ENCODE results near the gene KIF25.

DNA sequence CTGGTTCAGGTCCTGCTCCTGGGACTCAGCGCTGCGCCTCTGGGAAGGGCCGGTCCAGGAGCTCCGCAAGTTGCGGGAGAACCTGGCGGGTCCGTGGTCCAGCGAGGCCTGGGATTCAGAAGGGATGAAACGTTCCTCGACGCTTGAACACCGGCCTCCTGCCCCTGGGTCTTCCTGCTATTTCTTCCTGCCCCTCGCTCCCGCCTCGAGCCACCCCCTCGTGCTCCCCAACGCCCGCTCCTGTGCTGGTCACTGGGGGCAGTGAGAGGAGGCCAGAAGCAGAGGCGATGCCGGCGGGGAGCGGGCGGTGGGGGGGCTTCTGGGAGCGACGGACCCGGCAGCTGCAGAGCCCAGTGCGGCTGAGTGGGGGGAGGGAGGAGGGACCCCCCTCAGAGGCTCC lies 20.8 kb upstream of the KIF25 start:
- no peak for TF ChIP-seq POLR2AphosphoS5 (IDR thresholded peaks at IDR 0.05)
- TF ChIP-seq, protein P1, sequence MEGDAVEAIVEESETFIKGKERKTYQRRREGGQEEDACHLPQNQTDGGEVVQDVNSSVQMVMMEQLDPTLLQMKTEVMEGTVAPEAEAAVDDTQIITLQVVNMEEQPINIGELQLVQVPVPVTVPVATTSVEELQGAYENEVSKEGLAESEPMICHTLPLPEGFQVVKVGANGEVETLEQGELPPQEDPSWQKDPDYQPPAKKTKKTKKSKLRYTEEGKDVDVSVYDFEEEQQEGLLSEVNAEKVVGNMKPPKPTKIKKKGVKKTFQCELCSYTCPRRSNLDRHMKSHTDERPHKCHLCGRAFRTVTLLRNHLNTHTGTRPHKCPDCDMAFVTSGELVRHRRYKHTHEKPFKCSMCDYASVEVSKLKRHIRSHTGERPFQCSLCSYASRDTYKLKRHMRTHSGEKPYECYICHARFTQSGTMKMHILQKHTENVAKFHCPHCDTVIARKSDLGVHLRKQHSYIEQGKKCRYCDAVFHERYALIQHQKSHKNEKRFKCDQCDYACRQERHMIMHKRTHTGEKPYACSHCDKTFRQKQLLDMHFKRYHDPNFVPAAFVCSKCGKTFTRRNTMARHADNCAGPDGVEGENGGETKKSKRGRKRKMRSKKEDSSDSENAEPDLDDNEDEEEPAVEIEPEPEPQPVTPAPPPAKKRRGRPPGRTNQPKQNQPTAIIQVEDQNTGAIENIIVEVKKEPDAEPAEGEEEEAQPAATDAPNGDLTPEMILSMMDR (IDR thresholded peaks at IDR 0.05): no peak
- TF ChIP-seq EP300 (IDR thresholded peaks at IDR 0.05): no peak
